GM12892 (cell line): ENCODE data around the gene WNK2.

ENCODE experiments used
- DNase-seq: peaks from one replicate; pipeline ENCODE4 v3.0.0; 2011; ENCODE audit not compliant: insufficient read length
- FAIRE-seq: peaks from 2 replicates; lab custom pipeline; 2011; peaks lifted over from hg19 to GRCh38; lab: Jason Lieb, UNC
- POLR2A ChIP-seq: IDR thresholded peaks from 2 replicates; pipeline ENCODE4 v1.6.1; 2011; ENCODE audit warnings: low read depth, low read length, control low read depth
- POLR2AphosphoS5 ChIP-seq: IDR thresholded peaks from 2 replicates; pipeline ENCODE4 v1.6.1; 2011; ENCODE audit warnings: low read depth, low read length, control low read depth
- TAF1 ChIP-seq: IDR thresholded peaks from 2 replicates; pipeline ENCODE4 v1.6.1; 2011; ENCODE audit warnings: low read depth, mild to moderate bottlenecking, control low read depth, low read length, borderline replicate concordance

The WNK2 gene

DNA sequence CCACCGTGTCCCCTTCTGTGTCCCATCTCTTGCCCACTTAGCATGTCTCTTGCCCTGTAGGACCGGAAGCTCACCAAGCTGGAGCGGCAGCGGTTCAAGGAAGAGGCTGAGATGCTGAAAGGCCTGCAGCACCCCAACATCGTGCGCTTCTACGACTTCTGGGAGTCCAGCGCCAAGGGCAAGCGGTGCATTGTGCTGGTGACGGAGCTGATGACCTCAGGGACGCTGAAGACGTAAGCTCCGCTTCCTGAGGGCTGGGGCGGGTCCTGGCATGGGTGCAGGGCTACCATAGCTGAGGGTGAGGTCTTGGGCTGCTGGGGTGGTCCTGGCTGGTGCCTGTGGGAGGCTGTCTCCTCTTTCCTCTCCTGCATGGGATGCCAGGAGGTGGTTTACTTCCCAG is 45.7 kb downstream of the WNK2 start:
- DNase-seq (no peak), FAIRE-seq (no peak)
- no peak for TF ChIP-seq POLR2A
- no peak for TF ChIP-seq TAF1
- no peak for TF ChIP-seq POLR2AphosphoS5

DNA sequence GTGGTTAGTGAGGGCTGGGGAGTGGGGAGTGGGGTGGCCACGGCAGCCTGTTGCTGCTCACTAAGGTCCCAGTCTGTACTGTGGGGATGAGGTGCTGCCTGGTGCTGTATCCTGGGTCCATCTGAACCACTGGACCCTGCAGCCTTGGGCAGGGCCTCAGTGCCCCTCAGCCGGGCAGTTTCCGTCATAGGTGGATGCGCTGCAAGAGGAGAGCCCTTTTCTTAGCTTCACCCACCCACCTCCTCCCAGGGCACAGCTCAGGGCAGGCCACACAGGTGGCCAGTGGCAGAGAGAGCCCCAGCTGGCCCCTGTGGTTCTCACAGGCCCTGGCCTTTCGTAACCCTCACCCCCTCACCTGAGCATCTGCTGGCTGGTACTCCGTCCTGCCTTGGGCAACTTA is 46.2 kb downstream of the WNK2 start:
- DNase-seq, result no peak
- TF ChIP-seq POLR2AphosphoS5, result no peak
- no peak for TF ChIP-seq TAF1
- no peak for FAIRE-seq

DNA sequence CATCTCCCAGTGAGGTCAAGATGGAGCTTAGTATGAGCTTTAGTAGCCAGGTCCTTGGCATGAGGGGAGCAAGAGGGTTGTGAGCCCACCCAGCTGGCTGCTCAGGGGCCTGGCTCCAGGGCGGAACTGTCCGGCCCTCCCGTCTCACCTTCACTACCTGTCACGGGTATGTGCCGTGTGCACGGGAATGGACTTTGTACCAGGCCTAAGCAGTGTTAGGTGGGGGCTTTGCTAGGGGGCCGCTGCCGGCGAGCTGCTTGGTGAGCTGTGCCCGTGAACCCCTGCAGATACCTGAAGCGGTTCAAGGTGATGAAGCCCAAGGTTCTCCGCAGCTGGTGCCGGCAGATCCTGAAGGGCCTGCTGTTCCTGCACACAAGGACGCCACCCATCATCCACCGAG is 46.7 kb downstream of the WNK2 start:
- DNase-seq (no peak), FAIRE-seq (no peak)
- TF ChIP-seq POLR2AphosphoS5, result no peak
- TF ChIP-seq POLR2A, result no peak
- no peak for TF ChIP-seq TAF1

DNA sequence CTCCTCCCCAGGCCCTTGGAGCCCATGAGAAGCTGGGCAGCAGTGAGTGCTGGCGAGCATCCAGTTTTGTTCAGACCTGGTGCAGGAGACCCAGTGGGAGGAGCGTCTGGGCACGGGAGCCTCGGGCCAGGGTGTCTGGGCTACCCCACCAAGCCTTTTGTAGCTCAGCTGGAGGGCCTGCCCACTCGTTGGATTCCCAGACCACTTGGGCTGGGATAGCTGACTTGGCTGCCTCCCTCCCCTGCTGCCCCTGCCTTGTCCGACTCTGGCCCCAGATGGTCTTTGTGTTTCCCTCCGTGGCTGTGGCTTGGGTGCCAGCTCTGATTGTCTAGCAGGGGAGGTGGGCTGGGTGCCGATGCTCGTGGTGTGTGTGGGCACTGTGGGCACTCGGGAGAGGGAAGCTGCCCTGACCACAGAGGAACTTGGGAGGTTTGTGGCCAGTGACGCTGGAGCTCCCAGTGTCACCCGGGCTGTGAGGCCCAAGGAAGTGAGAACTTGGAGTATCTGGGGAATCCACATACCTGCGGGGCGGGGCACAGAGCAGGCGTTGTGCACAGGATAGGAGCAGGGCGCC is 47.3 kb downstream of the WNK2 start:
- FAIRE-seq, result no peak
- no peak for DNase-seq
- TF ChIP-seq POLR2AphosphoS5, result no peak
- no peak for TF ChIP-seq POLR2A
- TF ChIP-seq TAF1, result no peak

DNA sequence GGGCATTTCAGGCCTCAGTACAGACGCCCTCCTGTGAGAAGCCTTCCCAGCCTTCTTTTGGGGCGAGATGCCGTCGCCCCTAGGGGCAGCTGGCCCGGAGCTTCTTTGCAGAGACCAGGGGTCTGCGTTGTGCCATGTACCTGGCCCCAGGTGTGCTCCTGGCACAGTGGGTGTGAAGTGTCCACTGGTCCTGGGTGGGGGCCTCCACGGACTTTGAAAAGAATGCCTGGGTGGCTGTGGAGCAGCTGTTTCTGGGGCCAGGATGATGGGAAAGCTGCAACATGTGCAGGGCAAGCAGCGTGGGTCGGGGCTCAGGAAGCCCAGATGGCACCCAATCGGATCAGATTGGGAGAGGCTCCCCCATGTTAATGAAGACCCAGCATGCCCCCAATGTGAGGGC is 47.8 kb downstream of the WNK2 start:
- TF ChIP-seq TAF1 (no peak), POLR2A (no peak), POLR2AphosphoS5 (no peak)
- FAIRE-seq (no peak), DNase-seq (no peak)

DNA sequence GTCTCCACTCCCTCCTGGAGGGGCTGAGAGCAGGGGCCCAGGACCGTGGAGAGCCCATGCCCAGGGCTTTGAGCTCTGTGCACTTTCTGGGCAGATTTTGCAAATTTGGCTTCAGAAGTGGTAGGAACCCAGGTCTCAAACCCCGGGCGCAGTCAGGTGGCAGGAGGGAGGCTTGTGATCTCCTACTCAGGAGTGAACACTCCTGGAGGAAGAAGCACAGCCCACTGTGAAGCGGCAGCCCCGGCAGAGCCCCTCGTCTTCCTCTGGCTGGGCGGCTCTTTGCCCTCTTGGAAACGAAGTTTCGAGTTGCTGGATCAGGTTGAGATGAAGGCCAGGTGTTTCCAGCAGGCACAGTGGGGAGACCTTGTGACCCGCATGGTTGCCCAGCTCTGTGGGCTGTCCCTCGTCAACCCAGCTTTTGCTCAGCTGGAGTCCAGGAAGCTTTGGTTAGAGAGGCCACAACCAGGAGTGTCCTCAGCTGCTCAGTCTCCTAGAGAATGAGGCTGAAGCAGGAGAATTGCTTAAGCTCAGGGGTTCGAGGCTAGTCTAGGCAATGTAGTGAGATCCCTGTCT is 48.5 kb downstream of the WNK2 start:
- DNase-seq, result no peak
- TF ChIP-seq TAF1 (no peak), POLR2A (no peak), POLR2AphosphoS5 (no peak)
- FAIRE-seq, result no peak

DNA sequence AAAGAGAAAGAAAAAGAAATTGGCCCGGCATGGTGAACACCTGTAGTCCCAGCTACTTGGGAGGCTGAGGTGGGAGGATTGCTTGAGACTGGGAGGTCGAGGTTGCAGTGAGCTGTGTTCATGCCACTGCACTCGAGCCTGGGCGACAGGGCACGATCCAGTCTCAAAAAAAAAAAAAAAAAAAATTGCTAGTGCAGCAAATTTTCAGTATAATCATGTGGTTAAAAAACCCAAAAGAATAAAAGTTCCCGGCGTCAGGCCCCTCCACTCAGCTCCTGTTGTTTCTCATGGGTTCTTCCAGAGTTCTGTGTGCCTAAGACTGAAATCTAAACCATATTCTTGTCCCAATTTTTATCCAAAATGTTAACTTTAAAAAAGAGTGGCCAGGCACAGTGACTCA is 49.1 kb downstream of the WNK2 start:
- TF ChIP-seq POLR2AphosphoS5 (no peak), TAF1 (no peak), POLR2A (no peak)
- no peak for FAIRE-seq
- no peak for DNase-seq

DNA sequence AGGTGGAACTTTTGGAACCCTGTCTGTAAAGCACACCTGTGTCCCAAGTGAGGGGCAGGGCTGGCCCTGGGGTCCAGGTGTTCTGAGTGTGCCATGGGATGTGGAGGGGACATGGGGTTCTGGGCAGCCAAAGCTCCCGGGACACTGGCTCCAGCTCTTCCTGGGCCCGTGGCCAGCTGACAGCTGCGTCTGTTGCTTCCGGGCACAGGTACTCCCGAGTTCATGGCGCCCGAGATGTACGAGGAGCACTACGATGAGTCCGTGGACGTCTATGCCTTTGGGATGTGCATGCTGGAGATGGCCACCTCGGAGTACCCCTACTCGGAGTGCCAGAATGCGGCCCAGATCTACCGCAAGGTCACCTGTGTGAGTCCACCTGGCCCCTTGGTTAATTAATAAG is 50.7 kb downstream of the WNK2 start:
- no peak for FAIRE-seq
- TF ChIP-seq POLR2AphosphoS5 (no peak), TAF1 (no peak)
- no peak for DNase-seq

DNA sequence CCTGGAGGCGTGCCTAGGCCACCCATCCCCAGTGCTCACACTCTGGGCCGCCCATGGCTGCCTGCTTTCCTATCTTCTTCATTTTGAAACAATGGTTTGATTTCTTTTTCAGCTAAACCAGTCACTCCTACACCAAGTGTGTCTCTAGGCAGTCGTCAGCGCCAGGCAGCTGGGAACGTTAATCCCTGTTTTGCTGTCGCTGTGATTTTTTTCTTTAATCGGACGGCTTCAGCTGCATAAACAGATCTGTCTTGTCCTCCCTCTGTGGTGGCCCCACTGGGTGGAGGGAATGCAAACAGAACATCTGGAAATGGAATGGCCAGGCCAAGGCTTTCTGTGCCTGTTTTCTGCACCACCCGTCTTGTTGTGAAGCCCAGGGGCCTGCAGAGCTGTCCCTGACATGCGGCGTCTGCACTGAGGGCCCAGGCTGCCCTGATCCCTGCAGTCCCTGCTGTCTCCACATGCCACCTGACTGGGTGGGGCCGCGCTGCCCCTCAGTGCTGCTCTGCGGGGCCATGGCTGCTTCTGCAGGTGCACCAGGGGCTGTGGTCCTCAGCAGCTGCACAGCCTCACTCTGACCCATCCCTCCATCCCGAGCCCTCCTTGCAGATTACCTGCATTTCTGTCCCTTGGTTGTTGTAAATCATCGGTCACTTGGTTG is 51.5 kb downstream of the WNK2 start:
- no peak for TF ChIP-seq POLR2A
- no peak for TF ChIP-seq POLR2AphosphoS5
- no peak for TF ChIP-seq TAF1
- no peak for FAIRE-seq
- DNase-seq, result no peak

DNA sequence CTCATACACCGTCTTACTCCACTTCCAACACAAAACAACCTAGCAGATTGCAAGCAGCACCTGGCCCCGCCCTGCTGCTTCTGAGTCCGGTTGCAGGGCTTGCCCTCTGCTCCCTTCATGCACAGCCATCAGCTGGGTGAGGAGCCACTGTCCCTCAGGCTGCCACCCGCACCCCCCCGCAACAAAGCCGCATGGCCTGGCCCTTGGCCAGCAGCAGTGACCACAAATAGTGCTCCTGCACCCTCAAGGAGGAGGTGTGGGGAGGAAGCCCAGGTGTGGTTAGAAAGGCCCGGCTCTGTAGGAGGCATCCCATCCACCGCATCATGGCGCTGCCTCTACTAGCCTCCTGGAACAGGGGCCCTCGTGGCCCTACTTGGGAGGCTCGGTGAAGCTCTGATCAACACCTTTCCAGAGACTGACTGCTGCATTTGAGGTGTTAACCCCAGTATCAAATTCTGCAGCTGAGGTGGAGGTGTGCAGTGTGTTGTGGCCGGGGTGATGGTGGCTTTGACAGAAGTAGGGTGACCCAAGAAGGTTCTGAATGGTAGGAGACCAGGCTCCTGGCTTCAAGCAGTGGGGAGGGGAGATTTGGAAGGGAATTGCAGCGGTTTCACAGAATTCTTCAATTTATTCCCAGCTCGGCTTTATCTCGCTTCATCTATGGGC is 52.7 kb downstream of the WNK2 start:
- no peak for TF ChIP-seq POLR2A
- DNase-seq, result no peak
- FAIRE-seq, result no peak

DNA sequence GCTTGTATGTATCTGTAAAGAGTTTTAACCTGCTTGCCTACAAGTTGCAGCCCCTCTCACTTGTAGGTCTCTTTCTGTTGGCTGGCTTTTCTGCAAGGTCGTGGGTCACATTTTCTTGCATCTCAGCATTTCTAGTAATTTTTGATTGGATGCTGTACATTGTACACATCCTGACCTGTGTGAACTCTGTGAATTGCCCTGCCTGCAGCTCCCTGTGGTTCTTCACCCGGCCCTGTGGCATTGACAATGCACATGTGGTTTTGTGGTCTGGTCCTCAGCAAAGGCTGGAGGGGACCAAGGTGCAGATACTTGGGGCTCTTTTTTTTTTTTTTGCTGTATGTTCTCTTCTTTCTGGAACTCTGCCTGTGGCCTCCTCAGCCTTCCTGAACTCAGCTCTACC is 53.6 kb downstream of the WNK2 start:
- no peak for DNase-seq
- TF ChIP-seq POLR2AphosphoS5 (no peak), TAF1 (no peak), POLR2A (no peak)
- no peak for FAIRE-seq

DNA sequence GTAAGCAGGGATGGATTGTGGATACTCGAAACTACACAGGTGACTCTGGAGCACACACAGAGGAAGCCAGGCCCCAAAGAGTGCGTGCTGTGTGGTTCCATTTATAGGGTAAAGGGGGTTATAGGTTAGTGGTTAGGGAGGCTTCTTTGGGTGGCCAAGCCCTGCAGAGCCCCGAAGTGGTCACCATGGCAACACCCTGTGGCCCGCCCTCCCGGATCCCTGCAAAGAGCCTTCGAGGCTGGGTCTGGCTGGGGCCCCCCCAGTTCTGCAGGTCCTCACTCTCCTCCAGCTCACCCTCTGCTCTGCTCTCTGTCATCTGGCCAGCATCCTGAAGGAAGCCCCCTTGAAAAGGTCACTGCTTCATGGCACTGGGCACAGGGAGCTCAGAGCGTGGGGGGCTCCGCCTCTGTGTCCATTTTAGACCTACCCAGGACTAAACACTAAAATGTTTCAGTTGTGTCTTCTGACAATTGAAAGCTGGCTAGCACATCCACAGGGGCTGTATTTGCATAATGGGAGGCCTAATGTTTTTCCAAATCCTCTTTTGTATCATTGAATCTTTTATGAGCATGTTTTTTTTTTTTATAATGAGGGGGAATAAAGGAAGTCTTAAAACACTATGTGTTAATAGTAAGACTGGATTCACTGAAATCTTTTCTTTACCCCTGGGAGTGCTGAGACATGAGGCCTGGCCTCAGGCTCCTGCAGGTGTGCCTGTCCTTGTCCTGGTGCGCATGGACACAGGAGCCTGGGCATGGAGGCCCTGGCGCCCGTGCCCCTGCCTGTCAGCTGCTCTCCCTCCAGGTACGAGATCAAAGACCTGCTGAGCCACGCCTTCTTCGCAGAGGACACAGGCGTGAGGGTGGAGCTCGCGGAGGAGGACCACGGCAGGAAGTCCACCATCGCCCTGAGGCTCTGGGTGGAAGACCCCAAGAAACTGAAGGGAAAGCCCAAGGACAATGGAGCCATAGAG is 55.3 kb downstream of the WNK2 start:
- TF ChIP-seq POLR2AphosphoS5 (no peak), TAF1 (no peak), POLR2A (no peak)
- FAIRE-seq (no peak), DNase-seq (no peak)
